Keratinocyte (primary cell): ENCODE data around the gene FBXO42. TPM values are rescaled to one million over a fixed set of nuclear protein-coding genes. Genes with fewer than 3 reads are reported as not detected.
A peak's percentile ranks its signal among the peaks of the same experiment; 100 is the strongest.
"Not testable (repeated sequence)": the region's sequence is repeated elsewhere in the genome, so short reads cannot be mapped to it uniquely, and the experiment has no call there.

ENCODE experiments used
- DNase-seq: peaks from one replicate; pipeline ENCODE4 v3.0.0-alpha.2; 2011; ENCODE audit warnings: low read depth, missing footprints, low spot score
- FAIRE-seq: peaks from 2 replicates; lab custom pipeline; 2011; peaks lifted over from hg19 to GRCh38; lab: Jason Lieb, UNC
- H2AFZ ChIP-seq: 2 replicates; pipeline ENCODE4 v1.6.0; 2012; ENCODE audit warnings: low read length, control low read depth, inconsistent platforms; ENCODE audit not compliant: control insufficient read depth
- H3K27ac ChIP-seq: 2 replicates; pipeline ENCODE4 v1.5.1; 2011; ENCODE audit warnings: low read length; ENCODE audit not compliant: control insufficient read depth, insufficient read depth
- H3K27me3 ChIP-seq: 3 replicates; pipeline ENCODE4 v1.6.0; 2011; ENCODE audit warnings: low read length; ENCODE audit not compliant: control insufficient read depth, insufficient read depth; ENCODE audit errors: extremely low read depth
- H3K36me3 ChIP-seq, 2 experiments: 2 replicates in 1 of 2; 3 replicates in 1 of 2; pipeline ENCODE4 v1.5.1; 2011; ENCODE audit warnings: low read length in 2 of 2, mild to moderate bottlenecking in 1 of 2; ENCODE audit not compliant: control insufficient read depth in 2 of 2, insufficient read depth in 2 of 2; ENCODE audit errors: extremely low read depth in 1 of 2
- H3K4me1 ChIP-seq: 3 replicates; pipeline ENCODE4 v1.5.1; 2011; ENCODE audit warnings: low read length; ENCODE audit not compliant: control insufficient read depth, insufficient read depth; ENCODE audit errors: extremely low read depth
- H3K4me2 ChIP-seq: 3 replicates; pipeline ENCODE4 v1.6.0; 2011; ENCODE audit warnings: low read depth, low read length; ENCODE audit not compliant: control insufficient read depth, insufficient read depth; ENCODE audit errors: extremely low read depth
- H3K4me3 ChIP-seq, 3 experiments: fragments of 200-600 bp in 1 of 3; sonication (generic) in 1 of 3; 2 replicates in 2 of 3; 3 replicates in 1 of 3; pipeline ENCODE4 v1.5.1; 2011 to 2016; ENCODE audit warnings: low read length in 3 of 3, mild to moderate bottlenecking in 3 of 3, control low read depth in 2 of 3, inconsistent platforms in 1 of 3, low read depth in 1 of 3, mixed read lengths in 1 of 3, mixed run types in 1 of 3, moderate library complexity in 1 of 3; ENCODE audit not compliant: control insufficient read depth in 2 of 3, insufficient read depth in 2 of 3; ENCODE audit errors: extremely low read depth in 1 of 3
- H3K79me2 ChIP-seq: 2 replicates; pipeline ENCODE4 v1.6.0; 2012; ENCODE audit warnings: low read length; ENCODE audit not compliant: control insufficient read depth, insufficient read depth
- H3K9ac ChIP-seq: 3 replicates; pipeline ENCODE4 v1.6.0; 2011; ENCODE audit warnings: low read length; ENCODE audit not compliant: control insufficient read depth, insufficient read depth; ENCODE audit errors: extremely low read depth
- H3K9me1 ChIP-seq: 3 replicates; pipeline ENCODE4 v1.6.0; 2011; ENCODE audit warnings: low read length; ENCODE audit not compliant: control insufficient read depth, insufficient read depth; ENCODE audit errors: extremely low read depth
- H3K9me3 ChIP-seq: 2 replicates; pipeline ENCODE4 v1.5.1; 2012; ENCODE audit warnings: low read depth, low read length; ENCODE audit not compliant: control insufficient read depth
- H4K20me1 ChIP-seq: 3 replicates; pipeline ENCODE4 v1.6.0; 2011; ENCODE audit warnings: low read length; ENCODE audit not compliant: control insufficient read depth, insufficient read depth; ENCODE audit errors: extremely low read depth
- EZH2 ChIP-seq: IDR thresholded peaks from one replicate; pipeline ENCODE4 v1.6.1; 2012; ENCODE audit warnings: inconsistent platforms, mild to moderate bottlenecking, low read length, moderate library complexity
- dilution Hi-C: fragments of 300-500 bp; cut with MboI; formaldehyde crosslinking; loops from one replicate; pipeline ENCODE4 v1.7.0; 2020; ENCODE audit warnings: low sequenced_read_pairs; ENCODE audit not compliant: extremely low pct_ligation_motif_present
- polyA plus RNA-seq, 5 experiments: library from polyadenylated mRNA; depleted of rRNA in 3 of 5; stranded (reverse) in 3 of 5; stranded (forward) in 1 of 5; unstranded in 1 of 5; fragments of >200 nt; gene quantifications; 1 replicate in 1 of 5; 2 replicates in 3 of 5; 3 replicates in 1 of 5; pipeline versions ENCODE4 v1.2.1 to v1.2.3, GENCODE V29; 2011 to 2012; ENCODE audit warnings: missing spikeins in 2 of 5, low read depth in 1 of 5, low replicate concordance in 1 of 5
- TF ChIP-seq, protein P1 (sequence below), 3 experiments: IDR thresholded peaks in 1 of 3; conservative IDR thresholded peaks in 1 of 3; optimal IDR thresholded peaks in 1 of 3; 2 replicates in 2 of 3; 3 replicates in 1 of 3; pipeline versions ENCODE3 to v1.5.1; 2011; ENCODE audit warnings: low read length in 3 of 3, mild to moderate bottlenecking in 3 of 3, moderate library complexity in 2 of 3, control low read depth in 1 of 3, inconsistent platforms in 1 of 3; ENCODE audit not compliant: insufficient read depth in 2 of 3; ENCODE audit errors: extremely low read depth in 1 of 3

FBXO42 gene
- polyA plus RNA-seq, 1 donor (not counting 4 experiments of a cell fraction or from before 2014, with no cell fraction given), result 14.1 TPM

DNA sequence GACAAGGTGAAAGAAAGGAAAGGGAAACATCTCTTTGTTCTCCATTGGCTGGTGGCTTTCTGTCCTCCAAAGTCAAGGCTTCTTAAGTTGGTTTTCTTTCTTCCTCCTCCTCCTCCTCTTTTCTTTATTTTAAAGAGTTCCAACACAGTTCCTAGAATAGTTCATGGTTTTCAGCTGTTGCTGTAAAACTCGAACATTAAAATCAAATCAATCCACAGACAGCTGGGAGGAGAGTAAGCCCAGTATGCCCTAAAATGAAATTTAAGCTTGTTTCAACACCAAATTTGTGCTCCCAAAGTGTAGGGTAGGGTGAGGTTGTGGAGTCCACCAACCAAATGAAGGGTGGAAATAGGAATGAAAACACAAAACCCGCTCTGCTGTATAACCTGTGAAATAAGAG, 104.8 kb downstream of the FBXO42 start:
- Histone ChIP-seq H3K79me2 (no peaks in the 10 kb centered on the region), H3K4me3 (no peak overlapping the region), H3K36me3 (peaks cover 14 to 15% of the 10 kb centered on the region in 2 experiments), H3K27ac (no peak overlapping the region), H3K9ac (no peak overlapping the region), H3K9me3 (no peaks in the 10 kb centered on the region), H2AFZ (no peak overlapping the region), H3K27me3 (no peaks in the 10 kb centered on the region), H3K4me2 (no peak overlapping the region), H4K20me1 (no peaks in the 10 kb centered on the region), H3K4me1 (peaks cover 19% of the 10 kb centered on the region), H3K9me1 (peaks cover 3% of the 10 kb centered on the region)
- no peak for FAIRE-seq
- no peak for DNase-seq
- TF ChIP-seq EZH2, result no peak
- TF ChIP-seq, protein P1, sequence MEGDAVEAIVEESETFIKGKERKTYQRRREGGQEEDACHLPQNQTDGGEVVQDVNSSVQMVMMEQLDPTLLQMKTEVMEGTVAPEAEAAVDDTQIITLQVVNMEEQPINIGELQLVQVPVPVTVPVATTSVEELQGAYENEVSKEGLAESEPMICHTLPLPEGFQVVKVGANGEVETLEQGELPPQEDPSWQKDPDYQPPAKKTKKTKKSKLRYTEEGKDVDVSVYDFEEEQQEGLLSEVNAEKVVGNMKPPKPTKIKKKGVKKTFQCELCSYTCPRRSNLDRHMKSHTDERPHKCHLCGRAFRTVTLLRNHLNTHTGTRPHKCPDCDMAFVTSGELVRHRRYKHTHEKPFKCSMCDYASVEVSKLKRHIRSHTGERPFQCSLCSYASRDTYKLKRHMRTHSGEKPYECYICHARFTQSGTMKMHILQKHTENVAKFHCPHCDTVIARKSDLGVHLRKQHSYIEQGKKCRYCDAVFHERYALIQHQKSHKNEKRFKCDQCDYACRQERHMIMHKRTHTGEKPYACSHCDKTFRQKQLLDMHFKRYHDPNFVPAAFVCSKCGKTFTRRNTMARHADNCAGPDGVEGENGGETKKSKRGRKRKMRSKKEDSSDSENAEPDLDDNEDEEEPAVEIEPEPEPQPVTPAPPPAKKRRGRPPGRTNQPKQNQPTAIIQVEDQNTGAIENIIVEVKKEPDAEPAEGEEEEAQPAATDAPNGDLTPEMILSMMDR (optimal IDR thresholded peaks at IDR 0.05 in 1 of 3, IDR thresholded peaks at IDR 0.05 in 1 of 3, conservative IDR thresholded peaks at IDR 0.05 in 1 of 3; ENCODE audit: extremely low read depth in 1 of 3, insufficient read depth in 2 of 3, low read length in 3 of 3), result no peak
- dilution Hi-C loops, result no loop called here

GRCh38 chr1:16246961-16247360, 105.3 kb downstream of the FBXO42 start:
- Histone ChIP-seq H3K36me3 (peaks cover 14 to 15% of the 10 kb centered on the region in 2 experiments), H3K4me3 (no peak overlapping the region), H3K27ac (no peak overlapping the region), H2AFZ (no peak overlapping the region), H3K9me1 (peaks cover 3% of the 10 kb centered on the region), H3K4me1 (peaks cover 19% of the 10 kb centered on the region), H3K9ac (no peak overlapping the region), H4K20me1 (no peaks in the 10 kb centered on the region), H3K4me2 (no peak overlapping the region), H3K79me2 (no peaks in the 10 kb centered on the region), H3K9me3 (no peaks in the 10 kb centered on the region), H3K27me3 (no peaks in the 10 kb centered on the region)
- FAIRE-seq (no peak), DNase-seq (no peak)
- TF ChIP-seq EZH2, result no peak
- TF ChIP-seq, protein P1 (optimal IDR thresholded peaks at IDR 0.05 in 1 of 3, IDR thresholded peaks at IDR 0.05 in 1 of 3, conservative IDR thresholded peaks at IDR 0.05 in 1 of 3; ENCODE audit: extremely low read depth in 1 of 3, insufficient read depth in 2 of 3, low read length in 3 of 3), result peak in 1 of 3 experiments; percentile 22
- dilution Hi-C loops, result no loop called here

DNA sequence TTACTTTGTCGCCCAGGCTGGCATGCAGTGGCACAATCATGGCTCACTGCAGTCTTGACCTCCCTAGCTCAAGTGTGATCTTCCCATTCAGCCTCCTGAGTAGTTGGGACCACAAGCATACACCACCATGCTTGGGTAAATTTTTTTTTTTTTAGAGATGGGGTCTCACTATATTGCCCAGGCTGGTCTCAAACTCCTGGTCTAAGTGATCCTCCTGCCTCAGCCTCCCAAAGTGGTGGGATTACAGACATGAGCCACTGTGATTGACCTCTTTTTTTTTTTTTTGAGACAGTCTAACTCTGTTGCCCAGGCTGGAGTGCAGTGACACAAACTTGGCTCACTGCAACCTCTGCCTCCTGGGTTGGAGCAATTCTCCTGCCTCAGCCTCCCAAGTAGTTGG, 106.0 kb downstream of the FBXO42 start:
- FAIRE-seq, result not testable (repeated sequence)

More for the DNA sequence above, 106.0 kb downstream of the FBXO42 start:
- DNase-seq, H3K9me1 ChIP-seq, dilution Hi-C loops, H3K4me2 ChIP-seq, H3K4me3 ChIP-seq, H3K9ac ChIP-seq, H2AFZ ChIP-seq, H3K9me3 ChIP-seq, H3K27me3 ChIP-seq, H4K20me1 ChIP-seq, H3K27ac ChIP-seq, H3K79me2 ChIP-seq: not testable (repeated sequence)
- Histone ChIP-seq H3K36me3 (peaks cover 9 to 15% of the 10 kb centered on the region in 2 experiments), H3K4me1 (peaks cover 19% of the 10 kb centered on the region)
